SU-DHL-6 (cell line): Measurements from ENCODE around the gene C1orf21.

Source experiments
- H2AFZ ChIP-seq: fragments of 200-600 bp; sonication (generic); 2 replicates; pipeline ENCODE4 v1.6.1; 2014; ENCODE audit warnings: low read depth, mild to moderate bottlenecking, moderate library complexity, mixed read lengths, antibody characterized with exemption, low read length; ENCODE audit not compliant: severe bottlenecking
- H3F3A ChIP-seq: fragments of 200-600 bp; shearing (Covaris generic); 2 replicates; pipeline ENCODE4 v1.6.0; 2016; ENCODE audit warnings: antibody characterized with exemption, mild to moderate bottlenecking; ENCODE audit not compliant: insufficient read depth
- H3K27ac ChIP-seq: fragments of 200-600 bp; sonication (generic); 2 replicates; pipeline ENCODE4 v1.5.1; 2016; ENCODE audit warnings: low read depth, mild to moderate bottlenecking, low read length, moderate library complexity, mixed read lengths
- H3K27me3 ChIP-seq: fragments of 200-600 bp; sonication (generic), shearing (Covaris generic); 2 replicates; pipeline ENCODE4 v1.6.0; 2014; ENCODE audit warnings: mild to moderate bottlenecking, low read length
- H3K36me3 ChIP-seq: fragments of 200-600 bp; sonication (generic); 2 replicates; pipeline ENCODE4 v1.6.1; 2014; ENCODE audit warnings: mild to moderate bottlenecking, low read length, mixed read lengths
- H3K4me2 ChIP-seq: fragments of 300-600, 200-600 bp; shearing (Covaris generic), sonication (generic); 2 replicates; pipeline ENCODE4 v1.6.0; 2014; ENCODE audit warnings: low read length, low read depth, mild to moderate bottlenecking; ENCODE audit not compliant: poor library complexity, severe bottlenecking
- H3K4me3 ChIP-seq: fragments of 200-600 bp; sonication (generic); 2 replicates; pipeline ENCODE4 v1.5.1; 2014; ENCODE audit warnings: antibody characterized with exemption, low read length, mild to moderate bottlenecking, mixed read lengths; ENCODE audit not compliant: insufficient read depth, poor library complexity, severe bottlenecking
- H3K79me2 ChIP-seq: fragments of 200-600 bp; sonication (generic); 2 replicates; pipeline ENCODE4 v1.6.1; 2014; ENCODE audit warnings: mild to moderate bottlenecking, low read length, moderate library complexity; ENCODE audit not compliant: insufficient read depth
- H3K9ac ChIP-seq: fragments of 200-600 bp; sonication (generic); 2 replicates; pipeline ENCODE4 v1.7.0; 2014; ENCODE audit warnings: mild to moderate bottlenecking, low read length
- H3K9me2 ChIP-seq: fragments of 200-600 bp; sonication (generic); replicated peaks from 2 replicates; pipeline ENCODE4 v1.6.1; 2014; ENCODE audit warnings: low read length; ENCODE audit not compliant: insufficient read depth
- H3K9me3 ChIP-seq: fragments of 200-600 bp; sonication (generic); 2 replicates; pipeline ENCODE4 v1.6.1; 2014; ENCODE audit warnings: low read length, mixed read lengths; ENCODE audit not compliant: insufficient read depth
- H4K20me1 ChIP-seq: fragments of 200-600 bp; sonication (generic); 2 replicates; pipeline ENCODE4 v1.6.1; 2014; ENCODE audit warnings: low read depth, mild to moderate bottlenecking, antibody characterized with exemption, low read length, moderate library complexity, mixed read lengths
- CTCF ChIP-seq: fragments of 200-600 bp; sonication (generic); IDR thresholded peaks from one replicate; pipeline ENCODE4 v1.5.1; 2017; ENCODE audit warnings: antibody characterized with exemption, mild to moderate bottlenecking, low read length, moderate library complexity; ENCODE audit not compliant: insufficient read depth, poor library complexity, severe bottlenecking
- EZH2phosphoT487 ChIP-seq: fragments of 200-600 bp; sonication (generic), shearing (Covaris generic); conservative IDR thresholded peaks from 2 replicates; pipeline ENCODE4 v1.6.1; 2018; ENCODE audit warnings: mild to moderate bottlenecking, antibody characterized with exemption, low read length, moderate library complexity, mixed read lengths

C1orf21 gene

GRCh38 chr1:184356891-184357290, 29.9 kb upstream of the C1orf21 start:
- Histone ChIP-seq H3K9ac (no peak overlapping the region), H3K79me2 (no peaks in the 10 kb centered on the region), H3F3A (no peaks in the 10 kb centered on the region), H4K20me1 (no peaks in the 10 kb centered on the region), H3K9me3 (no peaks in the 10 kb centered on the region), H3K27me3 (no peaks in the 10 kb centered on the region), H3K9me2 (no peaks in the 10 kb centered on the region), H3K36me3 (no peaks in the 10 kb centered on the region), H3K4me3 (no peak overlapping the region), H3K27ac (no peak overlapping the region), H2AFZ (no peak overlapping the region), H3K4me2 (no peak overlapping the region)
- TF ChIP-seq EZH2phosphoT487 (no peak), CTCF (no peak)

GRCh38 chr1:184358256-184358655, 28.6 kb upstream of the C1orf21 start:
- Histone ChIP-seq H3K9me2 (no peaks in the 10 kb centered on the region), H3K9ac (no peak overlapping the region), H3K27ac (no peak overlapping the region), H3K4me2 (no peak overlapping the region), H4K20me1 (no peaks in the 10 kb centered on the region), H3K27me3 (no peaks in the 10 kb centered on the region), H3K36me3 (no peaks in the 10 kb centered on the region), H3K9me3 (no peaks in the 10 kb centered on the region), H3F3A (no peaks in the 10 kb centered on the region), H2AFZ (no peak overlapping the region), H3K79me2 (no peaks in the 10 kb centered on the region), H3K4me3 (no peak overlapping the region)
- TF ChIP-seq CTCF, result no peak
- no peak for TF ChIP-seq EZH2phosphoT487

- no peak overlapping the region for H3K4me2 ChIP-seq
- no peak overlapping the region for H2AFZ ChIP-seq
Observed at GRCh38 chr1:184359909-184360308, 26.9 kb upstream of the C1orf21 start.

More at GRCh38 chr1:184359909-184360308, 26.9 kb upstream of the C1orf21 start:
- Histone ChIP-seq H3K79me2 (no peaks in the 10 kb centered on the region), H3K9me2 (no peaks in the 10 kb centered on the region), H3K36me3 (no peaks in the 10 kb centered on the region), H3K27ac (no peak overlapping the region), H3K9ac (no peak overlapping the region), H3F3A (no peaks in the 10 kb centered on the region), H4K20me1 (no peaks in the 10 kb centered on the region), H3K4me3 (no peak overlapping the region), H3K9me3 (no peaks in the 10 kb centered on the region), H3K27me3 (no peaks in the 10 kb centered on the region)
- no peak for TF ChIP-seq CTCF
- no peak for TF ChIP-seq EZH2phosphoT487
